ENCODE data around the gene CRHBP.

Gene CRHBP

GRCh38 chr5:77010243-77010642 is 57.4 kb downstream of the CRHBP start:
- Histone ChIP-seq H3K4me2 (ENCODE audit: insufficient read depth, low read length, poor library complexity, severe bottlenecking) (no peak overlapping the region), H3K27me3 (ENCODE audit: control insufficient read depth in 3 of 3, insufficient read depth in 3 of 3, low read depth in 1 of 3, low read length in 3 of 3) (peaks cover 0 to 29% (median 0%) of the 10 kb centered on the region in 3 experiments), H4K91ac (ENCODE audit: low read depth, low read length, poor library complexity) (no peak overlapping the region), H3K27ac (replicated peaks; ENCODE audit: low read length) (no peak overlapping the region), H2AK5ac (ENCODE audit: low read depth, low read length) (no peak overlapping the region), H2BK12ac (ENCODE audit: low read length) (no peak overlapping the region), H2BK5ac (ENCODE audit: low read length) (no peak overlapping the region), H3K9ac (ENCODE audit: low read depth, low read length, poor library complexity) (no peak overlapping the region), H3K4ac (ENCODE audit: low read length) (no peak overlapping the region), H3K79me1 (ENCODE audit: low read depth, low read length) (no peaks in the 10 kb centered on the region), H2AFZ (ENCODE audit: low read length) (no peak overlapping the region), H3K36me3 (replicated peaks in 1 of 2; ENCODE audit: control insufficient read depth in 2 of 2, insufficient read depth in 2 of 2, low read length in 2 of 2) (peaks cover 0 to 1% of the 10 kb centered on the region in 2 donors), H3K14ac (ENCODE audit: low read length) (no peak overlapping the region), H3K23ac (ENCODE audit: low read depth, low read length, poor library complexity) (no peak overlapping the region), H3K9me3 (replicated peaks in 1 of 2; ENCODE audit: control insufficient read depth in 2 of 2, insufficient read depth in 1 of 2, low read depth in 1 of 2, low read length in 2 of 2) (peaks cover 2 to 3% of the 10 kb centered on the region in 2 donors), H3K4me1 (ENCODE audit: control insufficient read depth in 2 of 2, insufficient read depth in 1 of 2, low read depth in 1 of 2, low read length in 2 of 2) (no peaks in the 10 kb centered on the region), H3K4me3 (ENCODE audit: low read length in 2 of 2) (no peak overlapping the region), H4K8ac (ENCODE audit: low read depth, low read length) (no peak overlapping the region), H2BK15ac (ENCODE audit: low read length) (no peak overlapping the region), H2BK120ac (ENCODE audit: low read depth, low read length) (no peak overlapping the region), H3K18ac (ENCODE audit: low read length) (no peak overlapping the region)
- no peak for DNase-seq (ENCODE audit: low spot score)
- no CpG with 5 or more reads among the region's 5 CpGs for WGBS, 2 donors (ENCODE audit: extremely low coverage in 2 of 2, insufficient read length in 2 of 2, insufficient replicate concordance in 1 of 2)

- H2AK5ac ChIP-seq (ENCODE audit: low read depth, low read length) = no peak overlapping the region
- no peak overlapping the region for H2BK12ac ChIP-seq (ENCODE audit: low read length)
- no peak overlapping the region for H3K27ac ChIP-seq (replicated peaks; ENCODE audit: low read length)
- H3K14ac ChIP-seq (ENCODE audit: low read length) = no peak overlapping the region
- no peak overlapping the region for H4K8ac ChIP-seq (ENCODE audit: low read depth, low read length)
- no peak overlapping the region for H2BK15ac ChIP-seq (ENCODE audit: low read length)
- no peak overlapping the region for H3K4me2 ChIP-seq (ENCODE audit: insufficient read depth, low read length, poor library complexity, severe bottlenecking)
- no peak overlapping the region for H3K9ac ChIP-seq (ENCODE audit: low read depth, low read length, poor library complexity)
- peak overlapping the region; percentile 27 for H3K18ac ChIP-seq (ENCODE audit: low read length)
- peaks cover 2 to 3% of the 10 kb centered on the region in 2 donors for H3K9me3 ChIP-seq (replicated peaks in 1 of 2; ENCODE audit: control insufficient read depth in 2 of 2, insufficient read depth in 1 of 2, low read depth in 1 of 2, low read length in 2 of 2)
- H2AFZ ChIP-seq (ENCODE audit: low read length) = no peak overlapping the region
- no peaks in the 10 kb centered on the region for H3K79me1 ChIP-seq (ENCODE audit: low read depth, low read length)
- H3K23ac ChIP-seq (ENCODE audit: low read depth, low read length, poor library complexity) = no peak overlapping the region
- no CpG with 5 or more reads among the region's 5 CpGs for WGBS, 2 donors (ENCODE audit: extremely low coverage in 2 of 2, insufficient read length in 2 of 2, insufficient replicate concordance in 1 of 2)
- H2BK5ac ChIP-seq (ENCODE audit: low read length) = no peak overlapping the region
- no peak overlapping the region for H2BK120ac ChIP-seq (ENCODE audit: low read depth, low read length)
- DNase-seq (ENCODE audit: low spot score) = no peak
- H3K36me3 ChIP-seq (replicated peaks in 1 of 2; ENCODE audit: control insufficient read depth in 2 of 2, insufficient read depth in 2 of 2, low read length in 2 of 2) = peaks cover 0 to 1% of the 10 kb centered on the region in 2 donors
- no peak overlapping the region for H3K4ac ChIP-seq (ENCODE audit: low read length)
- no peak overlapping the region for H3K4me3 ChIP-seq (ENCODE audit: low read length in 2 of 2)
- H3K4me1 ChIP-seq (ENCODE audit: control insufficient read depth in 2 of 2, insufficient read depth in 1 of 2, low read depth in 1 of 2, low read length in 2 of 2) = no peaks in the 10 kb centered on the region
- peaks cover 0 to 24% (median 0%) of the 10 kb centered on the region in 3 experiments for H3K27me3 ChIP-seq (ENCODE audit: control insufficient read depth in 3 of 3, insufficient read depth in 3 of 3, low read depth in 1 of 3, low read length in 3 of 3)
- H4K91ac ChIP-seq (ENCODE audit: low read depth, low read length, poor library complexity) = no peak overlapping the region
Measured at GRCh38 chr5:77011498-77011897, 58.7 kb downstream of the CRHBP start.

GRCh38 chr5:77012601-77013000 is 59.8 kb downstream of the CRHBP start:
- Histone ChIP-seq H3K9me3 (replicated peaks in 1 of 2; ENCODE audit: control insufficient read depth in 2 of 2, insufficient read depth in 1 of 2, low read depth in 1 of 2, low read length in 2 of 2) (no peaks in the 10 kb centered on the region), H4K8ac (ENCODE audit: low read depth, low read length) (no peak overlapping the region), H2BK120ac (ENCODE audit: low read depth, low read length) (no peak overlapping the region), H3K4me1 (ENCODE audit: control insufficient read depth in 2 of 2, insufficient read depth in 1 of 2, low read depth in 1 of 2, low read length in 2 of 2) (no peaks in the 10 kb centered on the region), H3K9ac (ENCODE audit: low read depth, low read length, poor library complexity) (no peak overlapping the region), H2BK5ac (ENCODE audit: low read length) (no peak overlapping the region), H2BK15ac (ENCODE audit: low read length) (no peak overlapping the region), H3K36me3 (replicated peaks in 1 of 2; ENCODE audit: control insufficient read depth in 2 of 2, insufficient read depth in 2 of 2, low read length in 2 of 2) (no peaks in the 10 kb centered on the region), H2AK5ac (ENCODE audit: low read depth, low read length) (no peak overlapping the region), H4K91ac (ENCODE audit: low read depth, low read length, poor library complexity) (peak overlapping the region; percentile 38), H3K4me3 (ENCODE audit: low read length in 2 of 2) (no peak overlapping the region), H3K4me2 (ENCODE audit: insufficient read depth, low read length, poor library complexity, severe bottlenecking) (no peak overlapping the region), H2BK12ac (ENCODE audit: low read length) (no peak overlapping the region), H3K18ac (ENCODE audit: low read length) (no peak overlapping the region), H3K23ac (ENCODE audit: low read depth, low read length, poor library complexity) (no peak overlapping the region), H3K79me1 (ENCODE audit: low read depth, low read length) (no peaks in the 10 kb centered on the region), H3K27me3 (ENCODE audit: control insufficient read depth in 3 of 3, insufficient read depth in 3 of 3, low read depth in 1 of 3, low read length in 3 of 3) (peaks cover 0 to 18% (median 0%) of the 10 kb centered on the region in 3 experiments), H2AFZ (ENCODE audit: low read length) (no peak overlapping the region), H3K27ac (replicated peaks; ENCODE audit: low read length) (no peak overlapping the region), H3K14ac (ENCODE audit: low read length) (no peak overlapping the region), H3K4ac (ENCODE audit: low read length) (no peak overlapping the region)
- DNase-seq (ENCODE audit: low spot score) = no peak
- no CpG with 5 or more reads among the region's 2 CpGs for WGBS, 2 donors (ENCODE audit: extremely low coverage in 2 of 2, insufficient read length in 2 of 2, insufficient replicate concordance in 1 of 2)

- Histone ChIP-seq H2BK15ac (ENCODE audit: low read length) (no peak overlapping the region), H3K4me2 (ENCODE audit: insufficient read depth, low read length, poor library complexity, severe bottlenecking) (no peak overlapping the region), H3K9me3 (replicated peaks in 1 of 2; ENCODE audit: control insufficient read depth in 2 of 2, insufficient read depth in 1 of 2, low read depth in 1 of 2, low read length in 2 of 2) (no peaks in the 10 kb centered on the region), H3K79me1 (ENCODE audit: low read depth, low read length) (no peaks in the 10 kb centered on the region), H3K4ac (ENCODE audit: low read length) (no peak overlapping the region), H2BK5ac (ENCODE audit: low read length) (no peak overlapping the region), H3K4me3 (ENCODE audit: low read length in 2 of 2) (no peak overlapping the region), H3K23ac (ENCODE audit: low read depth, low read length, poor library complexity) (no peak overlapping the region), H2AK5ac (ENCODE audit: low read depth, low read length) (no peak overlapping the region), H2AFZ (ENCODE audit: low read length) (no peak overlapping the region), H3K14ac (ENCODE audit: low read length) (no peak overlapping the region), H4K91ac (ENCODE audit: low read depth, low read length, poor library complexity) (no peak overlapping the region), H3K27ac (replicated peaks; ENCODE audit: low read length) (no peak overlapping the region), H3K18ac (ENCODE audit: low read length) (no peak overlapping the region), H4K8ac (ENCODE audit: low read depth, low read length) (no peak overlapping the region), H2BK120ac (ENCODE audit: low read depth, low read length) (no peak overlapping the region), H3K4me1 (ENCODE audit: control insufficient read depth in 2 of 2, insufficient read depth in 1 of 2, low read depth in 1 of 2, low read length in 2 of 2) (no peaks in the 10 kb centered on the region), H2BK12ac (ENCODE audit: low read length) (no peak overlapping the region), H3K27me3 (ENCODE audit: control insufficient read depth in 3 of 3, insufficient read depth in 3 of 3, low read depth in 1 of 3, low read length in 3 of 3) (peaks cover 0 to 12% (median 0%) of the 10 kb centered on the region in 3 experiments), H3K36me3 (replicated peaks in 1 of 2; ENCODE audit: control insufficient read depth in 2 of 2, insufficient read depth in 2 of 2, low read length in 2 of 2) (no peaks in the 10 kb centered on the region), H3K9ac (ENCODE audit: low read depth, low read length, poor library complexity) (no peak overlapping the region)
- peak; percentile 4 for DNase-seq (ENCODE audit: low spot score)
- WGBS, 2 donors (ENCODE audit: extremely low coverage in 2 of 2, insufficient read length in 2 of 2, insufficient replicate concordance in 1 of 2) = no CpG with 5 or more reads among the region's 3 CpGs
Measured at GRCh38 chr5:77015938-77016569, 63.2 kb downstream of the CRHBP start.

Measured in neuronal stem cell (in vitro differentiated cells).